HFFc6 (cell line): ENCODE results near the gene ZNF554. TPM values are rescaled to one million over a fixed set of nuclear protein-coding genes. Genes with fewer than 3 reads are reported as not detected.
A peak's percentile ranks its signal among the peaks of the same experiment; 100 is the strongest.

Experiments used
- DNase-seq: peaks from one replicate; pipeline ENCODE4 v3.0.0-alpha.2; 2018
- H3K27ac Mint-ChIP-seq: 2 replicates; pipeline ENCODE4 v1.8.0; 2020; ENCODE audit warnings: mild to moderate bottlenecking, mixed read lengths
- H3K27me3 Mint-ChIP-seq: 2 replicates; pipeline ENCODE4 v1.8.0; 2021; ENCODE audit warnings: mild to moderate bottlenecking, moderate library complexity, mixed read lengths; ENCODE audit not compliant: insufficient read depth
- H3K36me3 Mint-ChIP-seq: 2 replicates; pipeline ENCODE4 v1.8.0; 2021; ENCODE audit warnings: low read depth, mixed read lengths
- H3K4me1 Mint-ChIP-seq: 2 replicates; pipeline ENCODE4 v1.8.0; 2020; ENCODE audit warnings: low read depth, mixed read lengths
- H3K4me3 Mint-ChIP-seq: 2 replicates; pipeline ENCODE4 v1.8.0; 2020; ENCODE audit warnings: mild to moderate bottlenecking, moderate library complexity, mixed read lengths
- H3K9me3 Mint-ChIP-seq: 2 replicates; pipeline ENCODE4 v1.8.0; 2020; ENCODE audit warnings: mild to moderate bottlenecking, mixed read lengths
- CTCF ChIP-seq: fragments of 200-600 bp; sonication (generic); IDR thresholded peaks from 2 replicates; pipeline ENCODE4 v1.5.0; 2021; ENCODE audit warnings: antibody characterized with exemption, mild to moderate bottlenecking
- total RNA-seq, 6 experiments: library from RNA; stranded (reverse); fragmentation: NEBNext Ultra II Directional; extraction: Animal tissue kit (Norgen Biotek cat#: 25700); gene quantifications; 2 replicates in 1 of 6; 3 replicates in 5 of 6; pipeline ENCODE4 v1.2.3, GENCODE V29; 2021

The ZNF554 gene
- total RNA-seq, 6 experiments from 2014 or later: 1.6 to 2.4 (median 2.2) TPM

- no peaks in the 10 kb centered on the region for H3K27me3 Mint-ChIP-seq
- H3K4me1 Mint-ChIP-seq: no peaks in the 10 kb centered on the region
- no peak overlapping the region for H3K4me3 Mint-ChIP-seq
- H3K36me3 Mint-ChIP-seq: peaks cover 57% of the 10 kb centered on the region
- no peak overlapping the region for H3K27ac Mint-ChIP-seq
- TF ChIP-seq CTCF: no peak
- DNase-seq: no peak
- peaks cover 79% of the 10 kb centered on the region for H3K9me3 Mint-ChIP-seq
These were observed 36.9 kb downstream of the ZNF554 start for GRCh38 chr19:2856457-2857050.

- Mint-ChIP-seq H3K4me3 (no peak overlapping the region), H3K9me3 (peaks cover 63% of the 10 kb centered on the region), H3K27ac (no peak overlapping the region), H3K36me3 (peaks cover 34% of the 10 kb centered on the region), H3K27me3 (no peaks in the 10 kb centered on the region; the same call in 1 of the 2 replicates), H3K4me1 (no peaks in the 10 kb centered on the region)
- no peak for TF ChIP-seq CTCF
- DNase-seq: no peak
These were observed 39.2 kb downstream of the ZNF554 start for GRCh38 chr19:2858864-2859263.

- Mint-ChIP-seq H3K27ac (no peak overlapping the region), H3K9me3 (peaks cover 30% of the 10 kb centered on the region; the same call in 1 of the 2 replicates), H3K36me3 (no peaks in the 10 kb centered on the region; the same call in 1 of the 2 replicates), H3K4me1 (no peaks in the 10 kb centered on the region), H3K4me3 (no peak overlapping the region), H3K27me3 (no peaks in the 10 kb centered on the region; the same call in 1 of the 2 replicates)
- DNase-seq: no peak
- TF ChIP-seq CTCF: no peak
These were observed 44.1 kb downstream of the ZNF554 start for GRCh38 chr19:2863816-2864215.

- H3K4me3 Mint-ChIP-seq: no peak overlapping the region
- no peaks in the 10 kb centered on the region; the same call in 1 of the 2 replicates for H3K36me3 Mint-ChIP-seq
- DNase-seq: no peak
- peaks cover 6% of the 10 kb centered on the region; the same call in 1 of the 2 replicates for H3K4me1 Mint-ChIP-seq
- no peaks in the 10 kb centered on the region; the same call in 1 of the 2 replicates for H3K27me3 Mint-ChIP-seq
- no peak overlapping the region for H3K27ac Mint-ChIP-seq
- no peak for TF ChIP-seq CTCF
- H3K9me3 Mint-ChIP-seq: peaks cover 19% of the 10 kb centered on the region; the same call in 1 of the 2 replicates
These were observed 45.8 kb downstream of the ZNF554 start for GRCh38 chr19:2865334-2866100.

- H3K9me3 Mint-ChIP-seq: peaks cover 19% of the 10 kb centered on the region; the same call in 1 of the 2 replicates
- 0 out of 2 replicates have a peak overlapping the region, but pooled peaks have one; percentile 42 for H3K27ac Mint-ChIP-seq
- H3K36me3 Mint-ChIP-seq: no peaks in the 10 kb centered on the region; the same call in 1 of the 2 replicates
- no peak overlapping the region for H3K4me3 Mint-ChIP-seq
- TF ChIP-seq CTCF: no peak
- H3K27me3 Mint-ChIP-seq: no peaks in the 10 kb centered on the region; the same call in 1 of the 2 replicates
- H3K4me1 Mint-ChIP-seq: peaks cover 6% of the 10 kb centered on the region; the same call in 1 of the 2 replicates
- no peak for DNase-seq
These were observed 46.9 kb downstream of the ZNF554 start for GRCh38 chr19:2866495-2867024.
